Measurements from ENCODE around the gene CLDN5. TPM values are rescaled to one million over a fixed set of nuclear protein-coding genes. Genes with fewer than 3 reads are reported as not detected.

CLDN5 gene
- total and polyA plus RNA-seq, 2 of the 8 experiments (the other 6 are each of a cell fraction or from before 2014, with no cell fraction given) = 1.2 to 1.6 TPM

GRCh38 chr22:19554834-19555404 lies 30.7 kb upstream of the CLDN5 start (continued):
- no peak for TF ChIP-seq ATF2 (IDR thresholded peaks at IDR 0.05; ENCODE audit: low read length)
- no peak for TF ChIP-seq CEBPB (IDR thresholded peaks at IDR 0.05; ENCODE audit: low read depth, low read length)
- TF ChIP-seq RNF2 (IDR thresholded peaks at IDR 0.05; ENCODE audit: borderline replicate concordance, low read depth, low read length, missing control alignments, poor library complexity, severe bottlenecking) = no peak
- TF ChIP-seq, protein P1, sequence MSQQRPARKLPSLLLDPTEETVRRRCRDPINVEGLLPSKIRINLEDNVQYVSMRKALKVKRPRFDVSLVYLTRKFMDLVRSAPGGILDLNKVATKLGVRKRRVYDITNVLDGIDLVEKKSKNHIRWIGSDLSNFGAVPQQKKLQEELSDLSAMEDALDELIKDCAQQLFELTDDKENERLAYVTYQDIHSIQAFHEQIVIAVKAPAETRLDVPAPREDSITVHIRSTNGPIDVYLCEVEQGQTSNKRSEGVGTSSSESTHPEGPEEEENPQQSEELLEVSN (IDR thresholded peaks at IDR 0.05) = peak; percentile 70; the same call in 1 of the 2 replicates
- TF ChIP-seq RAD21 (IDR thresholded peaks at IDR 0.05 in 1 of 2, conservative IDR thresholded peaks at IDR 0.05 in 1 of 2; ENCODE audit: low read depth in 2 of 2, low read length in 2 of 2) = peak; percentile 8 to 37; a peak in 2 of 4 replicates
- no peak for TF ChIP-seq POLR2AphosphoS5 (IDR thresholded peaks at IDR 0.05; ENCODE audit: low read depth, low read length)
- TF ChIP-seq HDAC2 (IDR thresholded peaks at IDR 0.05; ENCODE audit: borderline replicate concordance in 1 of 2, low read depth in 2 of 2, low read length in 2 of 2) = no peak
- TF ChIP-seq TAF1 (IDR thresholded peaks at IDR 0.05; ENCODE audit: low read depth, low read length) = 0 out of 2 replicates have a peak, but pooled peaks have one; percentile 40

Measured in H1 (cell line).